ENCODE measurements around the gene SRSF6. TPM values are rescaled to one million over a fixed set of nuclear protein-coding genes. Genes with fewer than 3 reads are reported as not detected.
A peak's percentile ranks its signal among the peaks of the same experiment; 100 is the strongest.

The SRSF6 gene
- total and polyA plus RNA-seq, 2 of the 4 experiments (the other 2 are of a cell fraction) = 72.4 to 134 TPM

GRCh38 chr20:43456809-43457639 is 672 bp upstream of the SRSF6 start:
- peak overlapping the region; percentile 82 for H3K9ac ChIP-seq (ENCODE audit: low read depth, low read length)
- peaks cover 12 to 24% of the 10 kb centered on the region in 2 experiments; a peak in 3 of 4 replicates for H3K79me1 ChIP-seq (ENCODE audit: low read depth in 1 of 2, low read length in 2 of 2)
- peak overlapping the region; percentile 98 for H3K27ac ChIP-seq (ENCODE audit: insufficient read depth, low read length)
- TF ChIP-seq MXI1 (IDR thresholded peaks at IDR 0.05; ENCODE audit: borderline replicate concordance, low read depth, low read length) (peak; percentile 33; the same call in 1 of the 2 replicates), CEBPB (IDR thresholded peaks at IDR 0.05; ENCODE audit: low read depth, low read length) (no peak)
- H4K5ac ChIP-seq (ENCODE audit: low read depth, low read length) = peak overlapping the region; percentile 31; the same call in 1 of the 2 replicates
- ChIA-PET POLR2A (ENCODE audit: unreplicated experiment) (interaction anchor here (0.5 to 0.7 kb wide), 5 partner anchors 8 to 1631 kb away, joined by 3 to 8 read pairs (median 3); no protein-coding TSS in a partner anchor), CTCF (no interaction called here)
- peaks cover 3% of the 10 kb centered on the region for H3K9me1 ChIP-seq (ENCODE audit: insufficient read depth, low read length)
- BruUV-seq (replicated peaks) = no TSS peak
- no peak overlapping the region for H3K18ac ChIP-seq (ENCODE audit: low read depth, low read length)
- H2BK120ac ChIP-seq (ENCODE audit: low read depth, low read length) = peak overlapping the region; percentile 43; the same call in 1 of the 2 replicates
- peak overlapping the region; percentile 77 for H3K4ac ChIP-seq (ENCODE audit: low read depth, low read length)
- H3K4me2 ChIP-seq (ENCODE audit: low read depth, low read length) = peak overlapping the region; percentile 95
- peak overlapping the region; percentile 92 to 97 for H4K8ac ChIP-seq (ENCODE audit: low read depth in 2 of 2, low read length in 2 of 2)
- peaks cover 36% of the 10 kb centered on the region for H4K20me1 ChIP-seq (ENCODE audit: insufficient read depth, low read length)
- DNase-seq (peak; percentile 93), ATAC-seq (ENCODE audit: low read depth) (peak; percentile 87)
- H3K56ac ChIP-seq (ENCODE audit: extremely low read depth, insufficient read depth, low read length) = peak overlapping the region; percentile 72; the same call in 1 of the 2 replicates
- no peak overlapping the region; the same call in 2 of the 3 replicates for H2BK15ac ChIP-seq (ENCODE audit: low read depth, low read length)
- H3K4me1 ChIP-seq (ENCODE audit: control insufficient read depth, insufficient read depth, low read length) = peaks cover 4% of the 10 kb centered on the region; the same call in 1 of the 2 replicates
- 0% methylated on average over 9 of the region's 53 CpGs; no CpG with 5 or more reads in 1 of the 2 experiments for WGBS, 2 experiments (ENCODE audit: extremely low coverage in 2 of 2, insufficient read length in 1 of 2)
- H4K91ac ChIP-seq (ENCODE audit: insufficient read depth, low read depth, low read length) = peak overlapping the region; percentile 97; the same call in 1 of the 2 replicates
- no peak overlapping the region for H2AK9ac ChIP-seq (replicated peaks; ENCODE audit: low read depth, low read length, poor library complexity)
- peak overlapping the region; percentile 73; the same call in 1 of the 2 replicates for H3K14ac ChIP-seq (replicated peaks; ENCODE audit: low read depth, low read length)
- peak overlapping the region; percentile 54 for H3K4me3 ChIP-seq (ENCODE audit: insufficient read depth, low read depth, low read length)
- no peak overlapping the region for H2BK20ac ChIP-seq (ENCODE audit: low read depth, low read length)
- H3K23ac ChIP-seq (ENCODE audit: low read depth, low read length) = no peak overlapping the region; the same call in 1 of the 2 replicates
- peaks cover 2% of the 10 kb centered on the region; the same call in 1 of the 2 replicates for H3K27me3 ChIP-seq (ENCODE audit: control insufficient read depth, insufficient read depth, low read length)
- H3K36me3 ChIP-seq (ENCODE audit: control insufficient read depth, insufficient read depth, low read length) = peaks cover 22% of the 10 kb centered on the region
- H2AFZ ChIP-seq (replicated peaks; ENCODE audit: low read length, poor library complexity) = peak overlapping the region; percentile 96
- intact Hi-C loops (cut with micrococcal nuclease) (loop anchor here (10.0 kb wide), 1 partner anchor 748 kb away; no protein-coding TSS in a partner anchor), in situ Hi-C loops (cut with MboI; ENCODE audit: low sequenced_read_pairs) (loop anchor here (10.0 kb wide), 1 partner anchor 638 kb away; no protein-coding TSS in a partner anchor), dilution Hi-C loops (cut with HindIII; ENCODE audit: low sequenced_read_pairs, unreplicated experiment) (no loop called here)
- H2BK5ac ChIP-seq (ENCODE audit: low read depth, low read length, poor library complexity, severe bottlenecking) = peak overlapping the region; percentile 75
- H3K9me3 ChIP-seq (ENCODE audit: control insufficient read depth, insufficient read depth, low read length) = no peaks in the 10 kb centered on the region
- H2AK5ac ChIP-seq (ENCODE audit: low read depth, low read length) = no peak overlapping the region
